DOHH2 (cell line): ENCODE results near the gene TAS2R4.
"Not testable (repeated sequence)": the region's sequence is repeated elsewhere in the genome, so short reads cannot be mapped to it uniquely, and the experiment has no call there.

Source experiments
- H3F3A ChIP-seq: fragments of 200-600 bp; sonication (generic), shearing (Covaris generic); 2 replicates; pipeline ENCODE4 v1.6.0; 2016; ENCODE audit warnings: antibody characterized with exemption, mild to moderate bottlenecking; ENCODE audit not compliant: control insufficient read depth, insufficient read depth
- H3K27ac ChIP-seq: fragments of 200-600 bp; sonication (generic); 2 replicates; pipeline ENCODE4 v1.5.1; 2014; ENCODE audit warnings: low read depth, mild to moderate bottlenecking, low read length, moderate library complexity
- H3K27me3 ChIP-seq: fragments of 200-600 bp; sonication (generic); 2 replicates; pipeline ENCODE4 v1.6.1; 2014; ENCODE audit warnings: mild to moderate bottlenecking, low read length, mixed read lengths; ENCODE audit not compliant: control insufficient read depth
- H3K36me3 ChIP-seq: fragments of 200-600 bp; sonication (generic); 2 replicates; pipeline ENCODE4 v1.6.1; 2014; ENCODE audit warnings: mild to moderate bottlenecking, low read length, moderate library complexity, mixed read lengths; ENCODE audit not compliant: control insufficient read depth
- H3K4me1 ChIP-seq: fragments of 200-600 bp; sonication (generic); 2 replicates; pipeline ENCODE4 v1.6.1; 2014; ENCODE audit warnings: mild to moderate bottlenecking, low read length, mixed read lengths; ENCODE audit not compliant: control insufficient read depth
- H3K4me2 ChIP-seq: fragments of 200-600 bp; sonication (generic); 2 replicates; pipeline ENCODE4 v1.6.0; 2014; ENCODE audit warnings: mild to moderate bottlenecking, low read length, moderate library complexity
- H3K4me3 ChIP-seq: fragments of 200-600 bp; sonication (generic); 2 replicates; pipeline ENCODE4 v1.5.1; 2014; ENCODE audit warnings: mild to moderate bottlenecking, low read length, mixed read lengths
- H3K79me2 ChIP-seq: fragments of 200-600 bp; sonication (generic); 2 replicates; pipeline ENCODE4 v1.6.1; 2014; ENCODE audit warnings: mild to moderate bottlenecking, low read length, mixed read lengths; ENCODE audit not compliant: control insufficient read depth
- H3K9me2 ChIP-seq: fragments of 200-600 bp; sonication (generic); replicated peaks from 2 replicates; pipeline ENCODE4 v1.6.1; 2014; ENCODE audit warnings: mild to moderate bottlenecking, low read length, mixed read lengths; ENCODE audit not compliant: control insufficient read depth
- H3K9me3 ChIP-seq: fragments of 200-600 bp; sonication (generic); 2 replicates; pipeline ENCODE4 v1.6.1; 2014; ENCODE audit warnings: antibody characterized with exemption, low read length, mixed read lengths; ENCODE audit not compliant: control insufficient read depth, insufficient read depth
- H4K20me1 ChIP-seq: fragments of 200-600 bp; sonication (generic); 2 replicates; pipeline ENCODE4 v1.6.0; 2014; ENCODE audit warnings: low read depth, mild to moderate bottlenecking, antibody characterized with exemption, low read length, moderate library complexity; ENCODE audit not compliant: control insufficient read depth, insufficient read depth
- CTCF ChIP-seq: fragments of 200-600 bp; sonication (generic); IDR thresholded peaks from one replicate; pipeline ENCODE4 v1.5.1; 2014; ENCODE audit warnings: antibody characterized with exemption, mild to moderate bottlenecking, low read depth, low read length; ENCODE audit not compliant: poor library complexity, severe bottlenecking
- EZH2phosphoT487 ChIP-seq: fragments of 200-600 bp; sonication (generic); IDR thresholded peaks from 2 replicates; pipeline ENCODE4 v1.6.1; 2017; ENCODE audit warnings: borderline replicate concordance, mild to moderate bottlenecking, antibody characterized with exemption, low read length, moderate library complexity, mixed read lengths

TAS2R4 gene

DNA sequence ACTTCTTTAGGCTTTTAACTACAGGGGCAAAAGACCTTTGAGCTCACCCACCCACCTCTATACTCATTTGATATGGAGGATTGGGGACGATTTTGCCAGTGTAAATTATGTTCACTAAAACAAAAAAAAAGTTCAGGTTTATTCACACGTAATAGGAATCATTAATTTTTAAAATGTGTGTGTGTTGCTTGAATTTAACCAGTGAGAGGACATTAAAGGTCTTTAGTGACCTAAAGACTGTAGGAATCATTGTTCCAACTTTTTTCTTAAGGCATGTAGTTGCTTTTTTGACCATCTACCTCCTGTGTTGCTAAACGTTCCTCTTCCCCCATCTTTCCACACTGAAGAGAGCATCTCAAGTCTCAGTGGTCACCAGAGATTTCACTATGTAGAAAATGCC is 37.2 kb upstream of the TAS2R4 start:
- TF ChIP-seq CTCF (no peak), EZH2phosphoT487 (no peak)
- peaks cover 60% of the 10 kb centered on the region for H3K36me3 ChIP-seq
- H3F3A ChIP-seq: peaks cover 3% of the 10 kb centered on the region; the same call in 1 of the 2 replicates
- no peaks in the 10 kb centered on the region for H4K20me1 ChIP-seq
- no peaks in the 10 kb centered on the region for H3K27me3 ChIP-seq
- no peaks in the 10 kb centered on the region for H3K9me2 ChIP-seq
- H3K4me2 ChIP-seq: peak overlapping the region; percentile 78
- no peaks in the 10 kb centered on the region for H3K9me3 ChIP-seq
- H3K79me2 ChIP-seq: peaks cover 50% of the 10 kb centered on the region
- H3K27ac ChIP-seq: no peak overlapping the region
- H3K4me3 ChIP-seq: peak overlapping the region; percentile 86
- H3K4me1 ChIP-seq: peaks cover 25% of the 10 kb centered on the region

DNA sequence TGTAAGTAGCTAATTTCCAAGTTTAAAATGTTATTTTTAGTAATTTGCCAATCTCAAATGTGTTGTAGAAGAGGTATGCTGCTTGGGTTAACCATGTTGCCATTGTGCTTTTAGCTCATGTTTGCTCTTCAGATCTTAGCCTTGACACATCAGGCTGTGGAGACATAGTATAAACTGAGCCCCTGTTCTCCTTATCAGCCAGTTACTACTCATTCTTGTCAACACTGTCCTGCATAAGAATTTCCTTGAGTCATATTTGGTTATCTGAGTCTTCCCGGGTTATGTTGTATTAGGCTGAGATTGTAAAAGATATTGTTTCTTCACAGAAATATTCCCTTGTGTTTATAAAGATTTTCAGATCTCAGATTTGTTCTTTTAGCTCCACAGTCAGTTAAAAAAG is 34.2 kb upstream of the TAS2R4 start:
- Histone ChIP-seq H3K36me3 (peaks cover 90% of the 10 kb centered on the region), H3F3A (peaks cover 3% of the 10 kb centered on the region), H3K27ac (no peak overlapping the region), H3K9me3 (no peaks in the 10 kb centered on the region), H3K9me2 (no peaks in the 10 kb centered on the region), H3K27me3 (no peaks in the 10 kb centered on the region), H4K20me1 (no peaks in the 10 kb centered on the region), H3K4me2 (no peak overlapping the region), H3K79me2 (peaks cover 48% of the 10 kb centered on the region), H3K4me1 (peaks cover 19% of the 10 kb centered on the region), H3K4me3 (no peak overlapping the region)
- TF ChIP-seq CTCF (no peak), EZH2phosphoT487 (no peak)

GRCh38 chr7:141744131-141744530 is 32.3 kb upstream of the TAS2R4 start:
- Histone ChIP-seq H3K9me3 (no peaks in the 10 kb centered on the region), H3K36me3 (peaks cover 100% of the 10 kb centered on the region), H3K4me2 (no peak overlapping the region), H3F3A (no peaks in the 10 kb centered on the region; the same call in 1 of the 2 replicates), H3K27me3 (no peaks in the 10 kb centered on the region), H3K27ac (no peak overlapping the region), H3K9me2 (no peaks in the 10 kb centered on the region), H4K20me1 (no peaks in the 10 kb centered on the region), H3K4me1 (peaks cover 14% of the 10 kb centered on the region), H3K79me2 (peaks cover 36% of the 10 kb centered on the region), H3K4me3 (no peak overlapping the region)
- no peak for TF ChIP-seq CTCF
- TF ChIP-seq EZH2phosphoT487: no peak

DNA sequence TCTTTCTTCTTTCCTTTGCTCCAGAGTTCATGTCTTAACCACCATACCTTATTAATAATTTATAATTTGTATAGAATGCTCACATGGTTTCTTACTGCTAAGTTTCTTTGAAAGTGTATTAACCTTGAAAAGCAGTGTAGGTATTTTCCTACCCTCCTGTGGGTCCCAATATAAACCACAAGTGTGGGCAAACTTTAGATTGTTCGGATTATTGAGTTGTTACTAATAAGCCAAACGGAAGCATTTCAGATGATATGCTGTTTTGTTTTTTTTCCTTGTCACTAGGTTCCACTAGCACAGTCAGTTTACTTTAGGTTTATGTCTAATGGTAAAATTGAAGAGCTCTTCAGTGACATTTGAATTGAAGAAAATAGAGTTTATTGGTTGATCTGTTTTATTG is 28.1 kb upstream of the TAS2R4 start:
- peaks cover 99% of the 10 kb centered on the region for H3K36me3 ChIP-seq
- H3K79me2 ChIP-seq: no peaks in the 10 kb centered on the region; the same call in 1 of the 2 replicates
- TF ChIP-seq EZH2phosphoT487 (no peak), CTCF (no peak)
- H3K4me2 ChIP-seq: no peak overlapping the region
- no peaks in the 10 kb centered on the region for H3K9me2 ChIP-seq
- no peaks in the 10 kb centered on the region for H4K20me1 ChIP-seq
- H3F3A ChIP-seq: no peaks in the 10 kb centered on the region; the same call in 1 of the 2 replicates
- H3K4me3 ChIP-seq: no peak overlapping the region
- no peak overlapping the region for H3K27ac ChIP-seq
- H3K27me3 ChIP-seq: no peaks in the 10 kb centered on the region
- no peaks in the 10 kb centered on the region for H3K4me1 ChIP-seq
- peaks cover 25% of the 10 kb centered on the region for H3K9me3 ChIP-seq

- H3K27me3 ChIP-seq, H3K79me2 ChIP-seq, H3F3A ChIP-seq, H4K20me1 ChIP-seq, H3K4me3 ChIP-seq, H3K27ac ChIP-seq, H3K9me2 ChIP-seq, H3K4me1 ChIP-seq, H3K4me2 ChIP-seq: not testable (repeated sequence)
- Histone ChIP-seq H3K9me3 (peaks cover 25% of the 10 kb centered on the region), H3K36me3 (peaks cover 99% of the 10 kb centered on the region)
Observed at GRCh38 chr7:141751904-141752303, 24.6 kb upstream of the TAS2R4 start.
